NCI-H748 (cell line): ENCODE data around the gene STAC.
"Not testable (repeated sequence)": the region's sequence is repeated elsewhere in the genome, so short reads cannot be mapped to it uniquely, and the experiment has no call there.

ENCODE experiments used
- DNase-seq: peaks from one replicate; lab custom pipeline; 2025; ENCODE audit not compliant: unreplicated experiment; lab: John Stamatoyannopoulos, UW

The STAC gene

DNA sequence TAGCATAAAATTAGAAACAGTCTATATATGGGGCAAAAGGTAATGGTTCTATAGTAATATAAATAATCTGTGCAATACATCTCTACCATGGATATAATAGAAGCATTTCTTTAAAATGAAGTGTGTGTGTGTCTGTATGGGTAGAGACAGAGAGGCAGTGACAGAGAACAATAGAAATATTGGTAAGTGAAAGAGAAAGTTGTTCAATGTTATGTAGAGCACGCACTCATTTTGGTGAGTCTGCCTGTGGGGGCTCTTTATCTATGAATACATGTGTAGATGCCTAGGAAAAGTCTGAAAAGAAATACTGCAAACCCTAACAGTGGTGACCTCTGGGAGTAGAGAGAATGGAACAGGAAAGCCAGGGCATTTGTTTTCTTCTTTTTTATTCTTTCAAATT lies 182.6 kb downstream of the STAC start:
- no peak for DNase-seq

DNA sequence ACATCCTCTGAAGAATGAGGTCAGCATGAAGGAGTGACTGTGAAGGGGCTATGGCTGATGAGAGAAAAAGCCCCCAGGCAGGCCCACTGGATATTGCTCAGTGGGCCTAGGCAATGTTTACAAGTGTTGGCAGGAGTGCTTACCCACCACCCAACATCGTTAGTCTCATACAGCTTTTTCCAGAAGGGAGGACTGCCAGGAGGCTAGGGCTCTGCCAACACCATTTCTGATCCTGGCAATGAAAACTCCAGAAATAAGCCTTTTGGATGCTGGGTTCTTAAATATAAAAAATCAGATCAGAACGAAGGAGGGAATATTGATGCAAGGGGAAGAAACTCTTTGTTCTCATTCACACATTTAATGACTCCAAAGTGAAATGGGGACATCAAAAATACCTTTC lies 194.9 kb downstream of the STAC start:
- no peak for DNase-seq

DNA sequence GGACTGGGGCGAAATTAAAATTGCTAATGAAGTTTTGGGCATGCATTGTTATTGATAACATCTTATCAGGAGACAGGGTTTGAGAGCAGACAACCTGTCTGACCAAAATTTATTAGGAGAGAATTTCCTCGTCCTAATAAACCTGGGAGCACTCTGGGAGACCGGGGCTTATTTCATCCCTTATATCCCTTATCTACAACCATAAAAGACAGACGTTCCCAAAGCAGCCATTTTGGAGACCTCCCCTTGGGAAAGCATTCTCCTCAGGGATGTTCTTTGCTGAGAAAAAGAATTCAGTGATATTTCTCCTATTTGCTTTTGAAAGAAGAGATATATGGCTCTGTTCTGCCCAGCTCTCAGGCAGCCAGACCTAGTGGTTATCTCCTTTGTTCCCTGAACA lies 198.1 kb downstream of the STAC start:
- DNase-seq = not testable (repeated sequence)

DNA sequence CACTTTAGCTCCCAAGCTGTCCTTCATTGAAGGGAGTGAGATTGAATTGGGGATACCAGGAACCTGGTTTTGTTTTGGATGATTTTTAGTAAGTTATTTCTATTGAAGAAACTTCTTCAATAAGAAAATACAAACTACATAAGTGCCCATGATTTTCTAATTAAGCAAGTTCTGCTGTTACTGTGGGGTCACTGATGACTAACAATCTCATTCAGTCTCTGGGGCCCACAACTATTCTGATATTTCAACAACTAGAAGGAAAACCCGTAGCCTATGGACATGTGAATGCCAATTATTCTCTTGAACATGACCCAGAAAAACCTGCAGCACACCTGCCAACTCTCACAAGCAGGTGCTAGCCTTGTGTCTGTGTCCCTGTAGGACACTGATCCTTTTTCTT lies 199.4 kb downstream of the STAC start:
- DNase-seq = no peak

DNA sequence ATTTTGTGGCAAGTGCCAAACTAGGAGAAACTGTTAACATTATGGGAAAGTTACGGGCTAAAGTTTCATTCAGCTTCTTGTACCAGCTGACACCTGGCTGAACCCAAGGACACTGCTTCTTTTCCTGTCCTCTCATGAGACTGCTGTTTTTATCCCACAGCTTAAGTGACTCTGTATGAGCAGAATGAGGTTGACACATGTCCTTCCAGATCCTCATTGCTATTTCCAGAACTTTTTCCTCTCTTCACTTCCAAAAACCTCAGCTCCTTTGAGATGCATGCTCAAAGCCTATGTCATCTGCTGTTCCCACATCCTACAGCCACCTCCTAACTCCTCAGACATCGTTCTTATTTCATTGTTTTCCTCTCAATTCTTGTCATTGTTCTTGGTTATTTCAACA lies 200.4 kb downstream of the STAC start:
- DNase-seq = no peak

DNA sequence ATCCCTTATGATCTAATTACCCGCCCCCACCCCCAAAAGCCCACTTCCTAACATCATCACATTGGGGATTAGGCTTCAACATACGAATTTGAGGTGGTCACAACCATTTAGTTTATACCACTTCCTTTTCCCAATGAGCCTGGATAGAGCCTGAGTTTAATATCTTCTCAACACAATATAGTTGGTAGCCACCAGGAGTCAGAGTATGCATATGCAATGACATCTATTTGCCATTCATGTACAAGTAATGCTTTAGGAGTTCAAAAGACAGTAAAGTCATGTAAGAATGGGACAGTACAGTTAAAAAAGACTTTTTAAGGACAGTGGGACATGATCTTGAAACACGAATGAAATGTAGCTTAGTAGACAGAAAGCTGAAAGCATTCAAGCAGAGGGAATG lies 211.7 kb downstream of the STAC start:
- DNase-seq = no peak

DNA sequence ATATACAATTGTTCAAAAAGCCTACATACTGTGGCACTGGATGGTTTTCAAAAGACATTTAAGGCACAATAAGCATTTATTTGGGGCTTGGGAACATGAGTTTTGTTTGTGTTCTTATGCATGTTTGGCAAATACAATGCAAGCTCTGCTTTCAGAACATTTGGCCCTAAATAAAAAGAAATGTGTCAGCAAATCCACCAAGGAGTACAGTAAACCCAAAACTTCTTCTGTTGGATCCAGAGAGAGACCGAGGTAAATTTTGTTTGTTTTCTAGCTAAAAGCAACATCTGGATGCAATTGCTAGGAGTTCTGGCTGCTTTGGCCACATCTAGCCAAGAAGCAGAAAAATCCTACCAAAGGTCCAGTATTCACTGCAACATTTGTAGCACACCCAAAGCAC lies 215.2 kb downstream of the STAC start:
- DNase-seq = no peak

DNA sequence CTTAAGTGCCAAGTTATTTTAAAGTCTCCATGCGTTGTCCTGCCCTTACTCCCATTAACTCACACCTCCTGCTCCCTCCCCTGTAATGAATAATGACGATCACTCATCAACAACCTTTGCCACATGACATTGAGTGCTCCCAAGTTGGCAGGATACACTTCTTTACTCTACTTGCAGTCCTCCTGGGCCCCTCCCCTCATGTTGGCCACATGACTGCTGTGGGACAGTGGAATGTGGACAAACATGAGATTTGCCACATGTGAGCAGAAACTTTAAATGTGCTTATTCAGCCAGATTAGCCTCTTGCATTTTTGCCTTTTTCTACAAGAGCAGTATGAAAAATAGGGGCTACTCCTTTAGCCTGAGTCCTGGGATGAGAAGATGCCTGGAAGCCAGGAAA lies 216.1 kb downstream of the STAC start:
- no peak for DNase-seq

DNA sequence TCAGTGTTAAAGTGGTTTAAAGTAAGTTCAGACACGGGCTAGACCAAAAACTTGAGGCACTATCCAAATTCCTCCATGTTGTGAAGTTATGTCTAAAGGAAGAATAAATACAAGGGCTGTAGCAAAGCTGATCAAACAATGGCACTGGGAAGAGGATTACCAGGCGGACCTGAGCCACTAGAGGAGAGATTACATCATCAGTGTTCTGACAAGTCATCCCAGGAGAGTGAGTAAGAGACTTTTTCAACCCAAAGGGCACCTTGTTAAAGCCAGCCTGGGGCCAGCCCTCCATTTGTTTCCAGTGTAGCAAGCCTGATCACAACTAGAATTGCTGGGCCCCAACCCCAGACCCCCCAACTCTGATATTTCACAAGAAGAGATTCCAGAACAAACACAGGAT lies 217.1 kb downstream of the STAC start:
- DNase-seq = no peak
